ENCODE data around the gene ZNF679.
A peak's percentile ranks its signal among the peaks of the same experiment; 100 is the strongest.
"Not testable (repeated sequence)": the region's sequence is repeated elsewhere in the genome, so short reads cannot be mapped to it uniquely, and the experiment has no call there.

The ZNF679 gene

DNA sequence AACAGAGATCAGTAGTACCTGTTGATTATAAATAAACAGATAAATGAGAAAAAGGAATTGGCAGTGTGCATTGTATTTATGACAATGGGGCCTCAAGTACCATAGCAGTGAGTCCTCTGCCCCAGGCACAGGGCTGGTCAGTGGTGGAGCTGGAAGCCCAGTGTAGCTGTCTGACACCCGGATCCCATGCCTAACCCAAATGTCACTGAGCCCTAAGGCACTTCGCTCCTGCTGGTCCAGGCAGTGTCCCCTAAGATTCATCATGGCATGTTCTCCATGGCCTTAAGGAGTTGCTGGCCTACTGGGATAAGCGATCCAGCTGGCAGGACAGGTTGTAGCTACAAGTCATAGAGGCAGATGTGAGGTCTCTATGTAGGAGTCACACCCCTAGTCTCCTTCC lies 82.2 kb downstream of the ZNF679 start:
- no peak for DNase-seq (ENCODE audit: low read depth, low spot score)

- no peak for DNase-seq (ENCODE audit: low read depth, low spot score)
Observed at GRCh38 chr7:64312826-64313225, 84.6 kb downstream of the ZNF679 start.

DNA sequence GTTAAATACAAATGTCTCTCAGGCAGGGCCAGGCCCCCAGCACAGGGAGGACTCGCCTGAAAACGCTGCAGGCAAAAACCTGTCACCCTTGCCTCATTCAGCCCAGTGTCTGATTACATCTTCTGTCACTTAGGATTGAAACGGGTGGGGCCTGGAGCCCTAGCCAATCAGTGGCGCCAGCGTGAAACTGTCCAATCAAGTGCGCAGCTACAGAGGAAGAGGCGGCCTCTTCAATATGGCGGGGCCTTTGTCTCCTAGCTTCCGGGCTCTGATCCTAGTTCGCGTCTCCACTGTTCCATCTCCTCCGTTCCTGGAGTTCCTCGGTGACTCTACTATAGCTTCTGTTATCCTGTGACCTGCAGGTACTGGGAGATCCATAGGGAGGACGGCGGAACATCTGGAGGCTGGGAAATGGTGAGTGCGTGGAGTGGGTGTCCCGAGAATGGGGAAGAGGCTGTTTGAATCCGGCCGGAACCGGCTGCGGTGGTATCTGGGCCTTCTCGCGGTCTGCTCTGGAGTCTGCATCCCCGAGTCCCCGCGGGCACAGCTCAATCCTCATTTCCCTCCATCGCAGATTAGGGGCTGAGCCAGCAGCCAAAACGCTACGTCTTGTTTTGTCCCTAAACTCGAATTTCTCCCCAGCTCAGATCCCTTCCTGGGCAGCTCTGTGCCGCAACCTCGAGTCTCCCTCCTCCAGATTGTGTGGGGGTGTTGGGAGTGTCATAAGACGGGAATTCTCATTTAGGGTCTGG lies 85.6 kb downstream of the ZNF679 start, which contains the start of gene ZNF736:
Gene ZNF736, plus strand, starts transcription at position 222 of the 752 bp plus-strand sequence. Its CDS starts 190 bp downstream, at position 412.
- peak; percentile 97 for DNase-seq (ENCODE audit: low read depth, low spot score)

GRCh38 chr7:64314566-64314965 lies 86.3 kb downstream of the ZNF679 start:
- no peak for DNase-seq (ENCODE audit: low read depth, low spot score)

DNA sequence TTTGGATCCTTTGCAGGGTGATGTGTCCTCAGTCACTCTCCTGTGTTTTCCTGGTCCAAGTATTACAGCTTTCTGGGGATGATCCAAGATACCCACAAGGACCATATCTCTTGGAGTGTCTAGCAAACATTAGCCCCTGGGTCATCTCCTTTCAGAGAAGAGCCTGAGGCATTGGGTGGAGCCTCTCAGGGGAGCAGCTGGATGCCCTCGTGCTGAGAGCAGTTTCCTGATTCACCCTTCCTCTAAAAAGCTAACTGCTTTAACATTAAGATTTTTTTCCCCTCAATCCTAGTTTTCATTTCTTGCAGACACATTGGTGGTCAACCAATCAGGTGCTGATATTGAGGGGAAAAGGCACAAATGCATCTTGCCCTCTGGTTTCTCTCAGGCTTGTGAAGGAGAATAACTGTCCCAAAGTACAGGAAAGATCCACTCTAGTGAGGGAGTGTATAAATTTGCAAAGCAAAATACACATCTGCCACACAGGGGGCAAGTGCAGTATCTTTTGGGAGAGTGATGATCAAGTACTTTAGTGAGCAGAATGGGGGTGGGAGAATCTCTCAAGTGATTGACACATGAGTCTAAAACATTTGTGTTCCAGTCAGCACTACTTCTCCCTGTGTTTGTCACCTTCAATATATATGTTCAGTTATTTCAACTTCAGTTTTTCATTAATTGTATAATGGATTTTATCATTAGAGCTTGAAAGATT lies 87.9 kb downstream of the ZNF679 start:
- not testable (repeated sequence) for DNase-seq (ENCODE audit: low read depth, low spot score)
